Stimulated activated CD8-positive, alpha-beta memory T cell treated with anti-CD3 and anti-CD28 coated beads, Interleukin-7, amount 100 ng/mL, for 24 hours (primary cell): Measurements from ENCODE around the gene KLF12.
A peak's percentile ranks its signal among the peaks of the same experiment; 100 is the strongest.

Experiments
- DNase-seq: peaks from one replicate; pipeline ENCODE4 v3.0.0-alpha.2; 2020; ENCODE audit warnings: low read depth

KLF12 gene

DNA sequence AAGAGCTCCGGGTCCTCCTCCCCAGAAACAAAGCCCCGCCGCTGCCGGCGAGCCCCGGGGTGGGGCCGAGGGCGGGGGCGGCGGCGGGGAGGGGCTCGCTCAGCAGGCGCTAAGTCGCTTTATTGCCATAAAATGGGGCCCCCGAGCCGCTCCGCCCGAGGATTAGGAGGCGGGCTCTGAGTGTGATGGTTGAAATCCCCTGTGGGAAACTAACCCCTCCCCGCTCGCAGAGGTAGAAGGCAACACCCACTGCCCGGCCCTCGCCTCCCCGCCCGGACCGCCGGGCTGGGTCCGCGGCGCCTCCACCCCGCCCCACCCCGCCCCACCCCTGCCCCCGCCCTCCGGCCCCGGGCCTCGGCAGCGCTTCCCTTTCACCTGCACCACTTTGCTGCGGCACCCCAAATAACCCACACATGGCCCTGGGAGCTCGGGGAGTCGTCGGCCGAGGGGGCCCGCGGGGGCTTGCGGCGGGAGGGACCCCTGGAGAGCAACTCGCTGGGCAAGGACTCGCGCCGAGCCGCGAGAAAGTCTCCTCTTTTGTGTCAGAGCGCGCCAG, at the start of gene KLF12:
KLF12 (minus strand) TSS at position 184 of the 556 bp plus-strand sequence.
- peak; percentile 80 for DNase-seq

DNA sequence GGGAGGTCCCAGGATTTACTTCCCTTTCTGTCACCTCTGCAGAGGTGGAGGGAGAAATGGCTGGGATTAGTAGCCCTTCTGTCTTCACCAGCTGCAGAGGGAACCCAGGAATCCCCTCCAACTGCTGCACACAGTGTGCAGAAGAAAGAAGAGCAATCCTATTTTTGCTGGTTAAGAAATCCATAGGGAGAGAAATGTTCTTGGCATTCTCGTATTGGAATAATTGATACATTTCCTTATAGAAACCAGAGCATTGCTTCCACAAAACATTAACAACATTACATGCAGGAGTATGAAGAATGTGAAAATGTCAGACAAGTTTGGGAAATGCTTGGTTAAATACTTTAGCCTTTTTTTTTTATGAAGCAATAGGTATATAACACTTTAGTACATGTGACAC, 48.3 kb upstream of the KLF12 start:
- DNase-seq: no peak

DNA sequence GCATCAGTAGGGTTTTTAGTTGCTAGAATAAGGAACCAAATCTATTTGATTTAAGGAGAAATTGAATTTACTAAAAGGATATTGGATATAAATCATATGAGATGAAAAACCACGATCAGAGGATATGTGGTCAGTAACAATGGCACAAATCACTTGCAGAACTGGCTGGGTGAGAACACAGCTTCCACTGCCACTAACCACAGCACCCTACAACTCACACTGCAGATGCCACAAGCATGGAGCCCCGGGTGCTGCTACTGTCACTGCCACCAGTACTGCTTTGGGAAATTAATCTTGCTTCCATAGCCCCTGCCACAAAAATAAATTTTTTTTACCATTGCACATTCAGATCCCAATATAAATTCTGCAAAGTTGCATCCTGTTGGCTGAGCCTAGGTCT, 40.6 kb upstream of the KLF12 start:
- no peak for DNase-seq

DNA sequence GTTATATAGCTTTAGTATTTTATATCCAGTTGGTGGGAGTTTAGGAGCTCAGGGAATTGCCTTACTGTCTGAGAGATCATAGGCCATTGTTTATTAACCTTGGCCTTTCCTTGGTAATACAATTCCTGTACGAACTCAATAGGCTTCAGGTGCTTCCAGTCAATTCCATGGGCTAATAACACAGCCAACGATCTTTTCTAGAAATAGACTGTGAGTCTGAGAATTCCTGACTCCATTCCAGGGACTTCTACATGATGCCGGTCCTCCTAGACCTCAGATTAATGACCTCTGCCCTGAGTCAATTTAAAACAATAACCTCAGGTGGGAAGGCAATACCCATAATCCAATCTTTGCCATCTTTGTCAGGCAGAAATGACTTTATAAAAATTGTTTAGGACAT, 39.6 kb upstream of the KLF12 start:
- no peak for DNase-seq

DNA sequence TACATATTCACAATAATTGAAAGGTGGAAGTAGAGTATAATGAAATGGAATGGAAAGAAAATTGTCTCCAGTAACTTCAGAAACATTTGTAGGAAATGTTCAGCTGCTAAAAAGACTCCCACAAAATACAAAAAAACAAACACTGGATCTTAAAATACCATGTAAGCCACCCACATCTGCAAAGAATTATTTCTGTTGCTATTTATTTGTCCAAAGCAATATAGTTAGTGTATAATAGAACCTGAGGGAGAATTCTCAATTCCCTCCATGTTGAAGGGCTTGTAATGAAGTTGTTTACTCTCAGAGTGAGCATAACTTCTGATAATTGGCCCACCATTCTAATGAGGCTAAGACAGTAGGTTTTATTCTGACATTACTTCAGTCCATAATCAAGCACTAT, 37.4 kb upstream of the KLF12 start:
- DNase-seq: no peak

DNA sequence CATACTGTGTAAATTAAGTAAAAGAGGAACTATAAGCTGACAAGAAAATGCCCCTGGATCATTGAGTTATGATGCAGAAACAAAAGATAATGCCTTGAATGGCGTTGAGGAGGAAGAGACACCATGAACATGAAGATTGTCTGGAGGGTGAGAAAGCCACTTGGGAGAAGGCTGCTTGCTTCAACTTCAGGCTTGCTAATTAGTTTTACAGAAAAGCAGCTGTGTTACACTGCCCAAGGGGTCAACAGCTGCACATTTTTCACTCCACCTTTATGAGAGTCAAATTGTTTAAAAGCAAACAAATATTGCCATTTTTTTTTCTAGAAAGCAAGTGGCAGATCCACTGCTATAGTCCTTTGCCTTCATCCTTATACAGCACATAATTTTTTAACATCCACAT, 35.5 kb upstream of the KLF12 start:
- no peak for DNase-seq

DNA sequence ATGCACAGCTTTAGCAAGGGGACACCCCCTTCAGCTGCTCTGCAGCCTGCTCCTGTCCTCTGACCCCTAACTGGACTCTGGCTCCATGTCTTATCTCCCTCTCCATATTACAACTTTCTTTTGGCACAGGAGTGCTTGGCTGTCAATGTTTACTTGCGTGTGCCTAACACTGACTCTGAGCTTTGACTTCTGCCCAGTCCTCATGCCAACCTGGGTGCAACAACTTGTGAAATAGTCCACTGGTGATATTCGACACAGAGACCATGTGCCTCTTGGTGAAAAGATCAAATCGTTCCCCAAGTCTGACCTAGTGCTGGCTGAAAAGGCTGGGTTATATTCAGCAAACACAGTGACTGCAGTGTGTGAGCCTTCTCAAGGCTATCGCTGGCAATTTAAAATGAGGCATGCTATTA, 34.1 kb upstream of the KLF12 start:
- no peak for DNase-seq

DNA sequence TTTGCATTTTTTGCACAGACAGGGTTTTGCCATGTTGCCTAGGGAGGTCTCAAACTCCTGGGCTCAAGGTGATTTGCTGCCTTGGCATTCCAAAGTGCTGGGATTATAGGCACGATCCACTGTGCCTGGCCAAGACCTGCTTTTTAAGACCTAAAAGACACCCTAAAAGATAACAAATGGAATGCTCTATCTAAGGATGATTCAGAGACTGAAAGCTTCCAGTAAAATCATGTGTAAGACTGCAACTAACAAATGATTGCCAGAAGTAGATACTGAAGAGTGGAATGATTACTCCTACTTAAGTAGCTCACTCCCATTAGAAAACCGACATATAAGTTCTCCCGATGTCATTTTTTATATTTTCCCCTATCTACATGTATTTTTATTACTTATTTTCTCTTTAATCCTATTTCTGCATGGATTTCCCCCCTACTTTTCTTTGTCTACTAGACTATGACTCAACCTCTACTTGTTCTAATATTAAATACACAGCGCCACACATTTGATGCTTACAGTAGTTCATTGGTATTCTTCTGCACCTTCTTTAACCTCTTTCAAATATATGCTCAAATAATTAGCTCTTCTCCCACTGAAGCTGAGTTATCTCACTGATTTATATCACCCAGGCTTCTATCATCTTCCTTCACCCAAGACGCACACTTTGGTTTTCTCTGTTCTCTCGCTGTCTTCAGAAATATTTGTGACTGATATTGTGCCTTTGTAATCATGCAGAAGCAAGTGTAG, 32.2 kb upstream of the KLF12 start:
- no peak for DNase-seq

DNA sequence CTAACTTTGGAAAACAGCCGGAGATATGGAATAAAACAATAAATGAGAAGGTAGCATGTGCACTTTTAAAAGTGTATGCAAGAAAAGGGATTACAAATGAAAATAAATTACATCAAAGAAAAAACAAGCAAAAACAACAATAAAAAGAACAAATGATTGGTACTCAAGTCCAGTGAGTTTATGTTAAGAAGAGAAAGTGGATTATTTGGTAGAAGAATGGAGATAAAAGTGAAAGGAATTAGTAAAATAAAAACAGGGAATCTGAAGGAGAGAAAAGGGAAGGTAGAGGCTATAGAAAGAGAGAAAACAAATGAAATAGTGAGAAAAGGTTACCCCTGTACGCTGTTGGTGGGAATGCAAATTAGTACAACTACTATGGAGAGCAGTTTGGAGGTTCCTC, 28.6 kb upstream of the KLF12 start:
- no peak for DNase-seq

DNA sequence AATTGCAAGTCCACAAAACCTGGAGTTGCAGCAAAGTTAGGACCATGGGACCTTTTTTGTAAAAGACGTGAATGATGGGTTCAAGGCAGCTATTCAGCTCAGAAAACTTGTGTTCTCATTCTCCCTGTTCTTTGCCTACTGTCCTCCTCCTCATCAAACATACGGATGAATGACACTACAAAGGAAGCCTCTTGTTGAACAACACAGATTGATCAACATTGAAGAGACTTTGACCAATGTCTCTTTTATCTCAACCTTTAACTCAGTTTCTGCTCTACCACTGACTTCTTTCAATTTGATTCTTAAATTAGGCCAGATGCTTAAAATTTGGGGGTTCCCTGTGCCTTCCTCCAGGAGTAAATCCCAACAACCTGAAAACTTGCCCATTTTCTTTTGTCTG, 27.9 kb upstream of the KLF12 start:
- DNase-seq: no peak

DNA sequence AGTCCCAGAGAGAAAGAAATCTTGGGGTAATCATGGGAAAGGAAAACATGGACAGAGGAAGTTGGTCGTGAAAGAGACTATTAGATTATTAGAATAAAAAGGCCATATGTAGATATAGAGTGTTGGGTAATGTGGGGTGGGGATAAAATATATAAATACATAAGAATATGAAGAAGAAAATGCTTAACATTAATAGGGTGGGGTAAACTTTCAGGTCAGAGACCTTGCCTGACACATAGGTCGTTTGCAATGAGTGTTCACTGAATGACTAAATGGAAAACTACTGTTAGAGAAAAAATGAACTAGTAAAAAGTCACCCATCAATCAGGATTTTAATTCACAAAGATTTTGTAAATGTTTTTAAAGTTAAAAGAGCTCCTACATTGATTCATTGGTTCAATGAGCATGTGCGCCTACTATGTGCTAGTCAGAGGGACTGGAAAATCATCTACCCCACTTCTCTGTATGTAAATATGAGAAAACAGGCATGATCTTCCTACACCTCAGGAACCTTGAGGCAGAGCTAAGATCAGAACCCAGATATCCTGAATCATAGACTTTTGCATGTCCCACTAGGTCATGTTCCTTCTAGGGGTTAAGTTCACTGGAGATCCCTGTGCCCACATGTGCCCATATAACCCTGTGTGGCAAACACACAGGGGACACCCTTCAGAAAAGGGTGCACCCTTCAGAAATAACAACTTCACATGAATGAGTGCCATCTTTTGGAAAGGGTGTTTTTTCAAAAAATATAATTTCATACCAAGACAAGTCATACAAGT, 24.6 kb upstream of the KLF12 start:
- no peak for DNase-seq

DNA sequence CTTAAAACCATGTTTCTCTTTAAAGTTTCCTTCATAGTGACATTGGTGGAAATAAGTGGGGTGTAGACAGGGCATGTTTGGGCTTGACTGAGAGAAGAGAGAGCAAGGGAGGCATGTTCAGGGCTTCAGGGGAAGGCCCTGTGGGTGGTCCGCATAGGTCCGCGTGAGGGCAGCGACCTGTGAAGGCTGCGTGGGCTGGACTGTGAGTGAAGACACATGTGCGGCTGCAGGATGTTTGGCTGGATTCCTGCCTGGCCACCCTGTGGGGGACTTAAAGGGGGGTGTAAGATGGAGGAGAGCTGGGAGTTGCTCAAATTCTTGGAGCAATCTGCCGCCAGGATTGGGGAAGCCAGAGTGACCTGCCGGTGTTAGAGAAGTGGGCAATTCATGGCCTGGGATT, 23.8 kb upstream of the KLF12 start:
- no peak for DNase-seq

DNA sequence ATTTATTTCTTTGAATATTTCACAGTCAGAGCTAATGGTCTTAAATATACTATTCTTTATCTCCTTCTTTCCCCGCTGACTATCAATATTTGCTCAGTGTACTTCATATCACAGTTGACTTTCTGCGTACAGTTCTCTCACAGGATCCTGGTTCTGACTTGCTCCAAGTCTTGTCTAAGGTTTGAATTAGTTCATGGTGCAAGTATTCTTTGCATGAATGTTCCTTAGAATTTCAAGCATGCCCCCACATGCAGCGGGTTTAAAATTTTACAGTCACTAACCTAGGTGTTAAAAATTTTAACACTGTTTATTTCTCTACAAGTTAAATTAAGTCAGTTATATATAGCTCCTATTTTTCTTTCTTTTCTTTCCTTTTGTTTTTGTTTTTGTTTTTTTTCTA, 20.8 kb upstream of the KLF12 start:
- no peak for DNase-seq

DNA sequence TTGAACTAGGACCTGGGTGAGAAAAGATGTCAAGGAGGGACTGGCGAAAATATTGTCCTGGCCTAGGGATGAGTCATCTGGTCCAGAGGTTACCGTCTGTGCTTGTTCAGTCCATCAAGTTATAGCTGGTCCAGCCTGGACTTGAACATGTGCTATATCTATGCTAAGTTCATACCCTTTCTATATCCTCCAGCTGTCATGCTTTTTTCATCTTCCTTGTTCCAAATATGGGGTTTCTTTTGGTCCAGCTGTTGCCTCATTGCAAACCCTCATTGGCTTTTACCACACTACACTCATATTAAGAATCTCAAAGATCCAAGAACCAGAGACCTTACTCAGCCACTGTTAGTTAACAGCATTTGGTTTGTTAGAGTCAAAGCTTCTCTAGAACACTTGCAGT, 19.1 kb upstream of the KLF12 start:
- DNase-seq: no peak

DNA sequence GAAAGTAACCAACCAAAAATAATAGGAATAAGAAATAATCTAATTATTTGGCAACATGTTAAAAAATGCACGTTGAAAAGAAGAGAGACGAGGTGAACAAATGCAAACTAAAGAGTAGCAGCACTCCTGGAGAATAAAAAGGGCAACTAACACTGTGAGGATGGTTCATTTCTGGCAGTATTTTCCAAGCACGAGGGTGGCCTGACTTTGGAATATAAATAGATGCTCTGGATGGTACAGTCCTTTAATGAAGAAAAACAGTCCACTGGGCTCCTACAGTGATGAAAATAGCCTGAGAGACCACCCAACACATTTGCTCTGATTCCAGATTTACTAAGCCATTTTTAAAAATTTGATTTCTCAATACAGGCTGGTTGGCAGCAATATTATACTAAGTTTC, 17.7 kb upstream of the KLF12 start:
- DNase-seq: no peak

DNA sequence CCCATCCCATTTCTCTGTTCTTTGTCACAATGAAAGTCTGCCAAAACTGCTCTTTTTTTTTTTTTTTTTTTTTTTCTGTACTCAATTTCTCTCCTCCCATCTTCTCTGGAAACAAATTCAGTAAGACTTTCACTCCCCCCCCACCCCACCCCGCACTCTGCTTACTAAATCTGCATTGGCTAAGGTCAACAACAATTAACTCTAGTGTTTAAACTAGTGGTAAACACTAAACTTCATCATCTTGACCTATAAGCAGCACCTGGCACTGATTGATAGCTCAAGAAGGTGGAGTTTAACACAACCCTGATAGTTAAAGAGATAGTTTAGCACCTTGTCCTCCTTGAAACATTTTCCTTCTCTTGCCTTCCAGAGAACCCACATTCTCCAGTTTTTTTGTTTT, 14.1 kb upstream of the KLF12 start:
- no peak for DNase-seq

DNA sequence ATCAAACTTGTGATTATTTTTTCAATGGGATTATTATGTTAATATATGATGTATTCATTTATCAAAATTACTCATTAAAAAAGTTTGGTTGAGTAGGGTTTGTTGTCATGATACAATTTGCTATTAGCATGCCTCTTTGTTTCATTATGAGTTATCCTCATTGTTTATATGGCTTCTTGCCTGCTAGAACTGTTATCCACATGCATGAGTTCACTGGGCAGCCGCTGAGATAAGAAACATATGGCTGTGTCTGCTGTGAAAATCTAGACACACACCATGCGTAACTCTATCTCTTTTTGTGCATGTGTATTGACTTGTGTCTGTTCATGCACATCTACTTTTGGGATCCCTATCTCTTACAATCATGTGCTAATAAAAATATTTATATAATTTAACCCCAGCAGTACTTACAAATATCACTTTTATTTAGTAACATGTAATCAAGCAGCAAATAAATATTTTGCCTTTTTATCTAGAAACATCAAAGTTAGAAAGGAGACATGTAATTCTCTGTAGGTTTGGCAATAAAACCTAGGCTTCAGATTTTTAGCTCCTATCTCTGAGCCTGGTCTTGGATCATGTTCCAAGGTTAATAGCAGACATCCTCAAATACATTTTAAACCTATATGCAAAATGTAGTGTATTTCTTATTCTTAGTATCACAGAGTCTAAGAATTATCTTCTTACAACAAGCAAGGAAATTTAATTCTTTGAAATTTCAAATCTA, 11.2 kb upstream of the KLF12 start:
- no peak for DNase-seq

DNA sequence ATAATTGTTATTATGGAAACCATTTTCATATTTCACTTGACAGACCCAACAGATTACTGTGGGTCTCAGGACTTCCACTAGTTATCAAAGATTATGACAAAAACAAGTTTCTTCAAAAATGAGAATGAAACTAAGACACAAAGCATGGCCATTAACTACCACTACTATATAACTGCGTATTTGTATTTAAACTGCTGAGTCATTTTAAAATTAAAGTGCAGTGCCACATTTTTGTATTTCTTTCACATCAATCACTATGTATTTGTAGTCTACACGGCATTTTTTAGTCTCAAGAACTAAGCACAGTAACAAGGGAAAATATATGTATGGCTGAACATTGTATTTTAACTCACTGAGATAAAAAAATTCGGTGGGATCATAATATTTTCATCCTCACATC, 10.1 kb upstream of the KLF12 start:
- no peak for DNase-seq

DNA sequence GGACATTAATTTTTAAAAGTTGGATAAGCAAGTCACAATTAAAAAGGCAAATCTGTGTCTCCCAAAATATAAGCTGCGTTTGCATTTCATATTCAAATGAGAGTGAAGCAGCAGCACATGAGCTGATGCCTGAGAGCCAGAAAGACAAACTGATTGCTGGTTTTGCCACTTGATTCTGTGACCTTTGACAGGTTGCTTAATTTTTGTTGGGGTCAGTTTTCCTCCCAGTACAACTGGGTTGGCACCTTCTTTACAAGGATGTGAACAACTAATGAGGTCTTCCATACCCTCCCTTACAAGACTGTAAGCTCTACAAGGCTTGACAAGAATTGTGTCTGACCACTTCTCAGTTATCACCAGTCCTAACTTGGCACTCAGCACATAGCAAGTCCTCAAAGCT, 8.1 kb upstream of the KLF12 start:
- no peak for DNase-seq

DNA sequence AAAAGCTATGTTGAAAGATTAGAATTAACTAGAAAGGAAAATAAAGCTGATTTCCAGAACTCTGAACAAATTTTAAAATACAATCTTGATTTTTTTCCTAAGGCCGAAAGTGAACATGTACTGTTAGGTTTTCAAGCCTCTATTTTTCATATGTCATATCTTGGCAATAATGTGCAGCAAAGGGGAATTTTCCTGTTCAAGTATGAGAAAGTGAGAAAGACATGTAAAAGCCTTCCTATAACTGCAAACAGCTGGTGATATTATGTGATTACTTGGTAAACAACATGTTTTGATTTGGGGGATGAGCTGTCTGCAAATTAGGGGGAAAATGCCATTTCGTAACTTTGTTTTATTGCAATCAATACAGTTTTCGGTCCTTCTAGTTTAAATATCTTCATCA, 4.0 kb upstream of the KLF12 start:
- no peak for DNase-seq

DNA sequence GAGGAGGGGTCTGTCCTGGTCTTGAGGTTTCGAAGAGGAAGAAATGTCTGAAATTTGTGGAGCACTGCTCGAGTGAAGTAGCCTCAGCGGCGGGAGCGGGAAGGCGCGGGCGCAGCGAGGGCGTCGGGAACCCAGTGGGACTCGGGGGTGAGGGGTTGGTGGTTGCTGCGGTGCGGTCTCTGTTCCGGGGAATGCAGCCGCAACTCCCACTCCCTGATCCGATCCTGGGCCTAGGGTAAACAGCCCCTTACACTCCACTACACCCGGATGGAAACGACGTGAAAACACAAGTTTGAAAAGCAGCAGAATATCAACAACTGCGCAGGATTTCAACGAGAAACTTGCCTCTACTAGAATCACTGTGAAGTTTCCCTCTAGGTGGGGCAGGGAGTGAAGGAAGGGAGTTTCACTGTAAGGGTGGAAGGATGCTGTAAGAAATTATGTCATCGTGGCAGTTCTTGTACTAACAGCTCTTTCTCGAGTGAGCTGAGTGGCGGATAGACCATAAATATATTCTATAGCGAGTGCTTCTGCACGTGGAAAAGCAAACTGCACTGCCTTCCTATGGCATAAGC, 2.0 kb upstream of the KLF12 start:
- peak; percentile 23 for DNase-seq

DNA sequence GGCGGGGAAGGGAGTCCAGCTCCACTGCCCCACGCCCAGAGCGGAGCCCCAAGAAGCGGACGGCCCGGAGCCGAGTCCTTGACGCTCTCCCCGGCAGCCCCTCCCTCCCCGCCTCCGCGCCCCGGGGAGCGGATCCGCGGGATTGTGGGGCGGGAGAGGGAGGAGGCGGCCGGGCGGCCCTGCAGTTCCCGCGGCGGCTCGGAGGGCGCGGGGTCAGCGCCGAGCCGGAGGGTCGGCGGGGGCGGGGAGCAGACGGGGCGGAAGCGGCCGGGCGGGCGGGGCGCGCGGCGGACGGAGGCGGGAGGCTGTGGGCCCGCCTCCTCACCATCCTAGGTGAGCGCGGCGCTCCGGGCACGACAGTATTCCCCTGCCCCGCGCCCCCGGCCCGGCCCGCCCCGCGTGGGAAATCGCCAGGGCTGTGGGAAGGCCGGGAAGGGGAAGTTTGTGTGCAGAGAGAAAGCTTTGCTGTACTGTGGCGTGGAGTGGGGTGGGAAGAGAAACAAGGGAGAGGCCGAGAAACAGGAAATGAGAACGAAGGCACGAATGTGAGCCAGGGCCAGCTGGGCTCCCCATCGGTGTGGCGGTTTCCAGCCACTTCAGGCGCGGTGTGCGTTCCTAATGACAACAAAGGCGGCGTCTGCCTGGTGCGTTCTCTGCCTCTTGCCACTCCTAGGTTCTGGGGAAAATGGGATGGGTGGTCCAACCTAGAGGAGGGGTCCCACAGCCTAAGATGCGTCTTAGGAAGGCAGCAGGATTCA, 1.3 kb upstream of the KLF12 start:
- DNase-seq: peak; percentile 23
